Stimulated activated CD4-positive, alpha-beta T cell treated with anti-CD3 and anti-CD28 coated beads, Interleukin-4, amount 100 ng/mL, for 24 hours (primary cell): ENCODE data around the gene CCNY.

Experiments used
- DNase-seq: peaks from one replicate; pipeline ENCODE4 v3.0.0-alpha.2; 2020

The CCNY gene

GRCh38 chr10:35434533-35434932 is 98.2 kb downstream of the CCNY start:
- DNase-seq = no peak

GRCh38 chr10:35435824-35436223 is 99.5 kb downstream of the CCNY start:
- DNase-seq = no peak

- no peak for DNase-seq
These were observed 101.5 kb downstream of the CCNY start for GRCh38 chr10:35437829-35438228.

- DNase-seq = no peak
These were observed 102.6 kb downstream of the CCNY start for GRCh38 chr10:35438718-35439571.

GRCh38 chr10:35440016-35440415 is 103.7 kb downstream of the CCNY start:
- no peak for DNase-seq

- no peak for DNase-seq
These were observed 105.7 kb downstream of the CCNY start for GRCh38 chr10:35442028-35442427.

GRCh38 chr10:35442592-35442991 is 106.3 kb downstream of the CCNY start:
- peak; percentile 33 for DNase-seq

- no peak for DNase-seq
These were observed 107.5 kb downstream of the CCNY start for GRCh38 chr10:35443858-35444257.

GRCh38 chr10:35445150-35445884 is 109.0 kb downstream of the CCNY start:
- DNase-seq = no peak

GRCh38 chr10:35446439-35446838 is 110.1 kb downstream of the CCNY start:
- no peak for DNase-seq

- no peak for DNase-seq
These were observed 111.5 kb downstream of the CCNY start for GRCh38 chr10:35447693-35448407.

- DNase-seq = no peak
These were observed 112.7 kb downstream of the CCNY start for GRCh38 chr10:35448687-35449662.

- DNase-seq = no peak
These were observed 113.6 kb downstream of the CCNY start for GRCh38 chr10:35449944-35450343.

GRCh38 chr10:35451151-35452016 is 115.1 kb downstream of the CCNY start:
- no peak for DNase-seq

GRCh38 chr10:35452171-35452570 is 115.9 kb downstream of the CCNY start:
- no peak for DNase-seq

GRCh38 chr10:35452847-35453246 is 116.5 kb downstream of the CCNY start:
- no peak for DNase-seq

GRCh38 chr10:35453855-35454532 is 117.7 kb downstream of the CCNY start:
- no peak for DNase-seq

GRCh38 chr10:35456153-35456720 is 119.9 kb downstream of the CCNY start:
- no peak for DNase-seq

- DNase-seq = no peak
These were observed 120.5 kb downstream of the CCNY start for GRCh38 chr10:35456784-35457183.
